Mammary epithelial cell (primary cell): ENCODE results near the gene FOXB2.

Source experiments
- EZH2 ChIP-seq: IDR thresholded peaks from 2 replicates; pipeline ENCODE4 v1.6.1; 2012; ENCODE audit warnings: low read length, inconsistent platforms, borderline replicate concordance
- TF ChIP-seq, protein P1 (sequence below), 2 donors: IDR thresholded peaks in 1 of 2; conservative IDR thresholded peaks in 1 of 2; 2 replicates each; pipeline ENCODE4 v1.5.1; 2011 to 2012; ENCODE audit warnings: inconsistent platforms in 2 of 2, low read length in 2 of 2, mild to moderate bottlenecking in 2 of 2, control low read depth in 1 of 2, low read depth in 1 of 2; ENCODE audit not compliant: insufficient read depth in 1 of 2; ENCODE audit errors: extremely low read depth in 1 of 2

DNA sequence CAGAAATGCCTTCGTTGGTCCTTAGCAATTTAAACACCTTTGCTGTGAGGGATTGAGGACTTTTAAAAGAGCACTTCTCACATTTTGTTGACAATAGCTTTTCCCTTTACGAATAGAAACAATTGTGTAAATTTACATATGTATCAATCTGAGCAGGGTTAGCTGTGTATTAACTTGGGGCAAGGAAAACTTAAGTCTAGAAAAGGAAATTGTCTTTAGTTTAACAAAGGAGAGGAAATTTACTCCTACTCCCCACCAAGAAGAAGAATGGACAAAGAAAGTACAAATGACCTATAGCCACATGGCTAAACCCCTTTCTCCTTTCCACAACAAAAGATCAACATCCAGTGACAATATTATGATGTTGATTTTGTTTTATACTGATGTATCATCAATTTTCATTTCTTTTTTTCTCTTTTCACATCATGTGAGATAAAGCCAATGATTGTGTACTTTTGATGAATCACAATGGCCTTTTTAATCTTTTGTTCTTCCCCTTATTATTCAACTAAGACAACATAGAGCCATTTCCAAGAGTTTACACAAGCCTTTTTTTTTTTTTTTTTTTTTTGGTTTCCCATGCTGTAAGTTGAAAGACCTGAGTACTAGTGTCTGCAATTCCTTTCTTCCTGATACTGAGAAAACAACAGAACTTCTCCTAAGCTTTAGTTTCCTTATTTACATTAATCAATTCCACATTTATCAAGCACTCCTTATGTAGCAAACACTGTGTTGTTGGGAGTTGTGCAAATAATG, 19.0 kb downstream of the FOXB2 start:
- TF ChIP-seq, protein P1, sequence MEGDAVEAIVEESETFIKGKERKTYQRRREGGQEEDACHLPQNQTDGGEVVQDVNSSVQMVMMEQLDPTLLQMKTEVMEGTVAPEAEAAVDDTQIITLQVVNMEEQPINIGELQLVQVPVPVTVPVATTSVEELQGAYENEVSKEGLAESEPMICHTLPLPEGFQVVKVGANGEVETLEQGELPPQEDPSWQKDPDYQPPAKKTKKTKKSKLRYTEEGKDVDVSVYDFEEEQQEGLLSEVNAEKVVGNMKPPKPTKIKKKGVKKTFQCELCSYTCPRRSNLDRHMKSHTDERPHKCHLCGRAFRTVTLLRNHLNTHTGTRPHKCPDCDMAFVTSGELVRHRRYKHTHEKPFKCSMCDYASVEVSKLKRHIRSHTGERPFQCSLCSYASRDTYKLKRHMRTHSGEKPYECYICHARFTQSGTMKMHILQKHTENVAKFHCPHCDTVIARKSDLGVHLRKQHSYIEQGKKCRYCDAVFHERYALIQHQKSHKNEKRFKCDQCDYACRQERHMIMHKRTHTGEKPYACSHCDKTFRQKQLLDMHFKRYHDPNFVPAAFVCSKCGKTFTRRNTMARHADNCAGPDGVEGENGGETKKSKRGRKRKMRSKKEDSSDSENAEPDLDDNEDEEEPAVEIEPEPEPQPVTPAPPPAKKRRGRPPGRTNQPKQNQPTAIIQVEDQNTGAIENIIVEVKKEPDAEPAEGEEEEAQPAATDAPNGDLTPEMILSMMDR (conservative IDR thresholded peaks at IDR 0.05 in 1 of 2, IDR thresholded peaks at IDR 0.05 in 1 of 2; ENCODE audit: extremely low read depth in 1 of 2, insufficient read depth in 1 of 2, low read depth in 1 of 2, low read length in 2 of 2), result no peak
- no peak for TF ChIP-seq EZH2
